PFSK-1 (cell line): Measurements from ENCODE around the gene KDM2A.

Source experiments
- FOXP2 ChIP-seq: optimal IDR thresholded peaks from 2 replicates; pipeline ENCODE3; 2011; ENCODE audit warnings: borderline replicate concordance, control low read depth, inconsistent platforms; ENCODE audit not compliant: insufficient read depth; ENCODE audit errors: extremely low read length, extremely low read depth
- POLR2AphosphoS5 ChIP-seq: IDR thresholded peaks from 2 replicates; pipeline ENCODE4 v1.6.1; 2012; ENCODE audit warnings: low read depth, mild to moderate bottlenecking, control low read depth, low read length, moderate library complexity
- SIN3A ChIP-seq: IDR thresholded peaks from 2 replicates; pipeline ENCODE4 v1.6.1; 2012; ENCODE audit warnings: mild to moderate bottlenecking, low read length, moderate library complexity, borderline replicate concordance; ENCODE audit not compliant: insufficient read depth
- TAF1 ChIP-seq: IDR thresholded peaks from 2 replicates; pipeline ENCODE4 v1.6.1; 2012; ENCODE audit warnings: low read length, control low read depth, borderline replicate concordance; ENCODE audit not compliant: insufficient read depth
- TF ChIP-seq, protein P1 (sequence below), 2 experiments: IDR thresholded peaks; 2 replicates each; pipeline versions ENCODE4 v1.6.1 to v1.8.0; 2011 to 2012; ENCODE audit warnings: low read depth in 2 of 2, low read length in 2 of 2, control low read depth in 1 of 2, inconsistent platforms in 1 of 2, mild to moderate bottlenecking in 1 of 2, moderate library complexity in 1 of 2; ENCODE audit not compliant: insufficient read depth in 1 of 2

DNA sequence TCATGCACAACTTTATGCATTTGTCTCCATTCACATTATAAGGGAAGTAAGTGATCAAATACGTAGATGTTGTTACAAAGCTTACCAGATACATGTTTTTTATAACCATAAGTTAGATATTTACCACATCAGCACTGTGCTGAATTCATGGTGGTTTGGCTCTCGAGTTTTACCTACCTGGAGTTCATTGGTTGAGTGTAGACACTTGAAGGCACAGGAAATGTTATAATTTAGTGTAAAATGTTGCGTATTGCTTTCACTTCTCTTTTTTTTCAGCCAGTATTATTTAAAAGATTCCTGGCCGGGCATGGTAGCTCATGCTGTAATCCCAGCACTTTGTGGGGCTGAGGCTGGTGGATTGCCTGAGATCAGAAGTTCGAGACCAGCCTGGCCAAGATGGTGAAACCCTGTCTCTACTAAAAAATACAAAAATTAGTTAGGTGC is 94.1 kb downstream of the KDM2A start:
- TF ChIP-seq TAF1 (no peak), POLR2AphosphoS5 (no peak), FOXP2 (no peak), SIN3A (no peak)
- TF ChIP-seq, protein P1, sequence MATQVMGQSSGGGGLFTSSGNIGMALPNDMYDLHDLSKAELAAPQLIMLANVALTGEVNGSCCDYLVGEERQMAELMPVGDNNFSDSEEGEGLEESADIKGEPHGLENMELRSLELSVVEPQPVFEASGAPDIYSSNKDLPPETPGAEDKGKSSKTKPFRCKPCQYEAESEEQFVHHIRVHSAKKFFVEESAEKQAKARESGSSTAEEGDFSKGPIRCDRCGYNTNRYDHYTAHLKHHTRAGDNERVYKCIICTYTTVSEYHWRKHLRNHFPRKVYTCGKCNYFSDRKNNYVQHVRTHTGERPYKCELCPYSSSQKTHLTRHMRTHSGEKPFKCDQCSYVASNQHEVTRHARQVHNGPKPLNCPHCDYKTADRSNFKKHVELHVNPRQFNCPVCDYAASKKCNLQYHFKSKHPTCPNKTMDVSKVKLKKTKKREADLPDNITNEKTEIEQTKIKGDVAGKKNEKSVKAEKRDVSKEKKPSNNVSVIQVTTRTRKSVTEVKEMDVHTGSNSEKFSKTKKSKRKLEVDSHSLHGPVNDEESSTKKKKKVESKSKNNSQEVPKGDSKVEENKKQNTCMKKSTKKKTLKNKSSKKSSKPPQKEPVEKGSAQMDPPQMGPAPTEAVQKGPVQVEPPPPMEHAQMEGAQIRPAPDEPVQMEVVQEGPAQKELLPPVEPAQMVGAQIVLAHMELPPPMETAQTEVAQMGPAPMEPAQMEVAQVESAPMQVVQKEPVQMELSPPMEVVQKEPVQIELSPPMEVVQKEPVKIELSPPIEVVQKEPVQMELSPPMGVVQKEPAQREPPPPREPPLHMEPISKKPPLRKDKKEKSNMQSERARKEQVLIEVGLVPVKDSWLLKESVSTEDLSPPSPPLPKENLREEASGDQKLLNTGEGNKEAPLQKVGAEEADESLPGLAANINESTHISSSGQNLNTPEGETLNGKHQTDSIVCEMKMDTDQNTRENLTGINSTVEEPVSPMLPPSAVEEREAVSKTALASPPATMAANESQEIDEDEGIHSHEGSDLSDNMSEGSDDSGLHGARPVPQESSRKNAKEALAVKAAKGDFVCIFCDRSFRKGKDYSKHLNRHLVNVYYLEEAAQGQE (IDR thresholded peaks at IDR 0.05; ENCODE audit: insufficient read depth in 1 of 2, low read depth in 2 of 2, low read length in 2 of 2) = no peak
